NCI-H2227 (cell line): ENCODE data around the gene FGD5.

Source experiments
- DNase-seq: peaks from one replicate; lab custom pipeline; 2025; ENCODE audit not compliant: unreplicated experiment; lab: John Stamatoyannopoulos, UW

FGD5 gene

GRCh38 chr3:14959359-14959943 lies 140.7 kb downstream of the FGD5 start:
- no peak for DNase-seq

- no peak for DNase-seq
These were observed 144.0 kb downstream of the FGD5 start for GRCh38 chr3:14962762-14963161.

DNA sequence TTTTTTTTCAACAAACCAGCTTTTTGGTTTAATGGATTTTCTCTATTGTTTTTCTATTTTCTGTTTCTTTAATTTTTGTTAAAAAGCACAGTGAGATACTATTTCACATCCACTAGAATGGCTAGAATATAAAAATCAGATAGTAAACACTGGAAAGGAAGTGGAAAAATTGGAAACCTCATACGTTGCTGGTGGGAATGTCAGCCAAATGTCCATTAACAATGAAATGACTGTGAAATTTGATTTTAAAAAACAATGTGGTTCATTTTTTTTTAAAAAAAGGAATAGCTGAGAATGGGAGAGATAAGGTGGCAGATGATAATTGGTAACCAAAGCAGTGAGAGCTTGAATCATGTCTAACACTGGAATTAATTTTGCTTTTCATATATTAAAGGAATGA lies 148.5 kb downstream of the FGD5 start:
- DNase-seq: no peak

DNA sequence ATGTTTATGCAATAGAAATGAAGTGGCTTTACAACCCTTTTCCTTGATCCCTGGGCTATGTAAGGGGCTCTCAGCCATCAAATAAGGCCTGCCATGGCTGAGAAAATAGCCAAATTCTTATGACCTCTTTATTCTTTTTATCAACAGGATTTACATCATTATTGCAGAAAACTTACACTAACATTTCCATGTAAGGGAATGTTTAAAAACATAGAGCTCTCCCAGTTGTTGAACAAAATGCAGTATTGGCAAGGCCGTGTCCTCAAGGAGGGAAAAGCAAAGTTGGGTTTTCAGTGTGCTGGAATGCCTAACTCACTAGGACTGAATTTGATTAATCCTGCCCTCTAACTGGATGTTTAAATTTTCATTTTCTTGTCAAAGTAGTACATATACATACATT lies 150.9 kb downstream of the FGD5 start:
- DNase-seq: no peak

- DNase-seq: no peak
These were observed 157.6 kb downstream of the FGD5 start for GRCh38 chr3:14976317-14976716.

DNA sequence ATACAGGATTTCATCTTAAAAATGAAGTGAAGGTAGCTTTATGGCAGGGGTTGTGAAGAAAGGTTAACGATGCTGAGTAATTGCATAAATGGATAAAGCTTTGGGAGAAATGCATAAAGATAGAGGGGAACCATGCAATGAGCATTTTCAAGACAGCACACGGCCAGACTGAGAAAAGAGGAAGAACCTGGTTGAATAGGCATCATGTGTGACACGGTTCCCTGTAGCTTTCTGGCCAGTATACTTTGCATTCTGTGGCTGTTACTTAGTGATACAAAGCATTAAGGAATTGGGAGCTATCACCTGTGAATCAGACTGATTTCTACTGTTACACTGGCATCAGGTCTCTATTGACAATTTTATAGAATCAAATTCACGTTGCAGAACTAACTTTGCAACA lies 161.9 kb downstream of the FGD5 start:
- DNase-seq: no peak
